ENCODE measurements around the gene FOXJ1. TPM values are rescaled to one million over a fixed set of nuclear protein-coding genes. Genes with fewer than 3 reads are reported as not detected.

Gene FOXJ1
- total RNA-seq, 4 donors from 2014 or later, result 1.2 to 2.4 (median 1.8) TPM

DNA sequence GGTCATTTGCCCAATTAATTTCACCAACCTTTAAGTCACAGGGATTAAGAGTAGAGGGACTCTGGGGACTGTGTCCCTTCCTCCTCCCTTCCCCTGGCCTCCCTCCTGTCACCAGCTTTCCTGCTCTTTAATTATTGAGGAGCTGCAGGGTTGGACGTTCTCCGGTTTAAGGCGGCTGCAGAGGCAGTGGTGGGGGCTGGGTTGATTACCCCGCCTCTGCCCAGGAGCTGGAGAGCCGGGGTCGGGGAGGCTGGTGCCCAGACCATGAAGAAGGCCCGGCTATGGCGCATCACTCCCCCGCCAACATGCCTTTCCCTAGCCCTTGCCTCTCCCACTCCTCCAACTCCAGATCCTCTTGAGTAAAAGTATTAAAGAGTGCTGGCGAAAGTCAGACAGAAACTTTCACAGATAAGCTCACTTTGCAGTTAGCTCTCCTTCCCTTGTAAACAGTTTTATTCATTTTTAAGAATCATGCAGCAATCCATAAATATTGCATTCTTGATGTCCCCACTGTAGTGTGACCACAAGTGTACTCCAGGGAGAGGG is 1.1 kb upstream of the FOXJ1 start:
- TF ChIP-seq CTCF (IDR thresholded peaks at IDR 0.05) (no peak), POLR2A (IDR thresholded peaks at IDR 0.05) (no peak)
- no peak for DNase-seq (ENCODE audit: low spot score in 2 of 2)
- no peak overlapping the region for H3K4me3 ChIP-seq (ENCODE audit: low read depth, poor library complexity, severe bottlenecking)
- intact Hi-C loops (cut with DNase I; ENCODE audit: low total_unique reads), result no loop called here
- WGBS, 2 donors, result 61 to 74% methylated on average over 10 of the region's 10 CpGs

DNA sequence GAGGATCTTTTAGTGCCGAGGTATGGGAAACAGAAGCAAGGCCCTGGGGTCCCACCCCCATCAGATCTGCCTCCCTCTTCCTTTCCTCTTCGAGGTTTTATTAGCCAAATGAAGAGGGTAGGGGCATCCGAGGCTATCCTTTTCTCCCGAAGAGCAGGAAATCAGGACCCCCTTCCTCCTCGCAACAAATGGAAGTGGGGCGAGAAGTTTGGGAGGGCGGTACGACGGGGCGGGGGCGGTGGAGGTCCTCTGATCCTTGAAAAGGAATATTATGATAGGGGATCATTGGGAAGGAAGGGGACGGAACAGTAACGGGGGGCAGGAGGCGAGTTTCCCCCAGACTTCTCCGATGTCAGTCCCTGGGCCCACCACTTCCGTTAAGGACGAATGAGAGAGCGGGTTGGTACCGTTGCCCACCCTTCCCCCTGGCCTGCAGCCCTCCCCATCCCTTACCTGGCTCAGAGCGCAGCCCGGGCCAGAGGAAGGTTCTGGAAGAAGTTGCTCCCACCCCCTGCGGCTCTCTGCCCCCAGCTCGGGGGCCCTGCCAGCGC is 309 bp downstream of the FOXJ1 start:
- no peak for TF ChIP-seq CTCF (IDR thresholded peaks at IDR 0.05)
- TF ChIP-seq POLR2A (IDR thresholded peaks at IDR 0.05), result no peak
- DNase-seq (ENCODE audit: low spot score in 2 of 2), result no peak
- intact Hi-C loops (cut with DNase I; ENCODE audit: low total_unique reads), result no loop called here
- no peak overlapping the region for H3K4me3 ChIP-seq (ENCODE audit: low read depth, poor library complexity, severe bottlenecking)
- WGBS, 2 donors, result 3 to 7% methylated on average over 23 to 24 of the region's 24 CpGs

- 16 to 28% methylated on average over 27 to 34 of the region's 78 CpGs for WGBS, 2 donors
- intact Hi-C loops (cut with DNase I; ENCODE audit: low total_unique reads), result no loop called here
- TF ChIP-seq CTCF (IDR thresholded peaks at IDR 0.05), result no peak
- TF ChIP-seq POLR2A (IDR thresholded peaks at IDR 0.05), result no peak
- no peak for DNase-seq (ENCODE audit: low spot score in 2 of 2)
- H3K4me3 ChIP-seq (ENCODE audit: low read depth, poor library complexity, severe bottlenecking), result no peak overlapping the region
Measured at GRCh38 chr17:76139801-76140660, 1.0 kb downstream of the FOXJ1 start.

- no peak for TF ChIP-seq CTCF (IDR thresholded peaks at IDR 0.05)
- 51 to 56% methylated on average over 15 of the region's 15 CpGs for WGBS, 2 donors
- no peak for DNase-seq (ENCODE audit: low spot score in 2 of 2)
- no peak overlapping the region for H3K4me3 ChIP-seq (ENCODE audit: low read depth, poor library complexity, severe bottlenecking)
- intact Hi-C loops (cut with DNase I; ENCODE audit: low total_unique reads), result no loop called here
Measured at GRCh38 chr17:76138896-76139752, 1.9 kb downstream of the FOXJ1 start.

DNA sequence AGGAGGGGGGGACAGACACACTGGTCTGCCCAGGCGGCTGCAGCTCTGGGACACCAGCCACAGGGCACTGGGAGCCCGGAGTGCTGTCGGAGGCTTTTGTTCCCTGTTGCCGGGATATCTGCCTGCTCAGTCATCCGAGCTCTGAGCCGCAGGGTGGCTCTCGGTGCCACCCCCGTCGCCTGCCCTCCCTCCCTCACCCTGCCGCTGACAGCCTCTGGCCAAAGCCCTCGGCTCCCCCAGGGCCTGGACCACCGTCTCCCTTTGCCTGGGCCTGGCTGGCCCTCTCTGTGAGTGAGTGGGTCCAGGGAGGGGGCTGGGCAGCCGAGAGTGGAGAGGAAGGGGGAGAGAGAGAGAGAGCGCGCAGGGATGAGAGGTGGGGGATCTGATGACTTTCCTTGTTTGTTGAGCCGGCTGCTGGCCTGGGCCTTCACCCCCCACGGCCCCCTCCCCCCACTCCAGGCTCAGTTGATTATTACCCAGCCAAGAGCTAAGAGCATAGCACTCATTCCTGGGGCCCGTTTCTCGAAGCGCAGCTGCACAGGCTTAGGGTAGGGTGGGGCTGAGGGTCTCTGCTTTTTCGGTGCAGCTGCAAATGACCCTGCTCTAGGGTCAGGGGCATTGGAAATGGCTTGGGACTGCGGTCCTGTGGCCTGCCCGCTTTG is 2.7 kb downstream of the FOXJ1 start:
- TF ChIP-seq POLR2A (IDR thresholded peaks at IDR 0.05) (no peak), CTCF (IDR thresholded peaks at IDR 0.05) (no peak)
- intact Hi-C loops (cut with DNase I; ENCODE audit: low total_unique reads), result no loop called here
- H3K4me3 ChIP-seq (ENCODE audit: low read depth, poor library complexity, severe bottlenecking), result no peak overlapping the region
- DNase-seq (ENCODE audit: low spot score in 2 of 2), result no peak
- 63 to 75% methylated on average over 20 to 23 of the region's 23 CpGs for WGBS, 2 donors

Data from lower leg skin (tissue), 4 donors.